Stimulated activated naive B cell treated with anti-CD40 and anti-IgM and Interleukin-4, amounts not matched to agents 10 μg/mL and 1 μg/mL and 100 μg/mL, for 72 hours (primary cell): ENCODE data around the gene VCL.
"Not testable (repeated sequence)": the region's sequence is repeated elsewhere in the genome, so short reads cannot be mapped to it uniquely, and the experiment has no call there.

ENCODE experiments used
- ATAC-seq, 2 donors: fragments of 150-1000 bp; cut with Tn5 transposase; replicated peaks; 2 replicates each; pipeline ENCODE4 v1.10.0; 2021; ENCODE audit warnings: moderate library complexity in 1 of 2
- DNase-seq: peaks from one replicate; pipeline ENCODE4 v3.0.0; 2021
- H3K27ac Mint-ChIP-seq: one replicate; pipeline ENCODE4 v1.8.0; 2022; ENCODE audit warnings: mild to moderate bottlenecking, mixed read lengths
- H3K27me3 Mint-ChIP-seq, 2 donors: one replicate each; pipeline ENCODE4 v1.8.0; 2022; ENCODE audit warnings: mixed read lengths in 2 of 2
- H3K36me3 Mint-ChIP-seq, 2 donors: one replicate each; pipeline ENCODE4 v1.8.0; 2022; ENCODE audit warnings: mixed read lengths in 2 of 2, mild to moderate bottlenecking in 1 of 2
- H3K4me1 Mint-ChIP-seq, 2 donors: one replicate each; pipeline ENCODE4 v1.8.0; 2022; ENCODE audit warnings: mixed read lengths in 2 of 2, mild to moderate bottlenecking in 1 of 2
- H3K4me3 Mint-ChIP-seq, 2 donors: one replicate each; pipeline ENCODE4 v1.8.0; 2022; ENCODE audit warnings: mild to moderate bottlenecking in 2 of 2, mixed read lengths in 2 of 2, moderate library complexity in 1 of 2
- H3K9me3 Mint-ChIP-seq, 2 donors: one replicate each; pipeline ENCODE4 v1.8.0; 2022; ENCODE audit warnings: mixed read lengths in 2 of 2, mild to moderate bottlenecking in 1 of 2

Gene VCL

DNA sequence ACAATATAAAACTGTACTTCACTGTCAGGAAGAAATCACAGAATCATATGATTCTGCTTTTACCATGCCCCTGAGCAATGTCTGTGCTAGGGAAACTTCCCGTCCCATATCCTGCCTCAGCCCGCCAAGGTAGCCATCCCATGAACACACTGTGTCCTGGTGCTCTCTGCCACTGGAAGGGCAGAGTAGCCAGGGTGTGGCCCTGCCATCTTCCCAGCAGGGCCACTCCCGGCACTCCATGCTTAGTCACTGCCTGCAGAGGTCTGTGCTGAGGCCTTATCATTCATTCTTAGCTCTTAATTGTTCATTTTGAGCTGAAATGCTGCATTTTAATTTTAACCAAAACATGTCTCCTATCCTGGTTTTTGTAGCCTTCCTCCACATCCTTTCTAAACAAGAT is 120.9 kb downstream of the VCL start:
- no peaks in the 10 kb centered on the region for H3K9me3 Mint-ChIP-seq
- H3K27ac Mint-ChIP-seq = peak overlapping the region; percentile 88
- ATAC-seq (no peak), DNase-seq (no peak)
- peaks cover 53 to 85% of the 10 kb centered on the region in 2 donors for H3K36me3 Mint-ChIP-seq
- H3K27me3 Mint-ChIP-seq = no peaks in the 10 kb centered on the region
- H3K4me3 Mint-ChIP-seq = peak overlapping the region in 1 of 2 donors; percentile 25
- H3K4me1 Mint-ChIP-seq = peaks cover 19 to 41% of the 10 kb centered on the region in 2 donors

DNA sequence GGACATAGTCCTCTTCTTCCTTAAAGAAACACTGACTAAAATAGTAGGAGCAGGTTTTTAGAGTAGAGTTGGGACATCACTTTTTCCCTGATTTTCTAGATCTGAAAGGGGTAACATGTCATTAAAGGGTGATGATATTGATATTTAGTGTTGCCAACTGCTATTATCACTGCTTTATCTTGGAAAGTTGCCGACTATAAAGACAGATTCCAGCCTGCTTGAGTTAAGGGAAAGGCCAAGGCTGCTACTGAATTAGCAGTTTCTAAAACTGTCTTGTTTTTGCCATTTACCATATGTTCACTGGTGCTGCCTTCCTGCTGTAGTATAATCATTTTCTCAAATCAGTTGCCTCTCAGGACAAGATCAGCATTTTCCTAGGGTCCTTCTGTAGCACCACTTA is 123.0 kb downstream of the VCL start:
- H3K9me3 Mint-ChIP-seq = no peaks in the 10 kb centered on the region
- H3K27me3 Mint-ChIP-seq = no peaks in the 10 kb centered on the region
- H3K4me3 Mint-ChIP-seq = no peak overlapping the region
- peaks cover 51 to 81% of the 10 kb centered on the region in 2 donors for H3K36me3 Mint-ChIP-seq
- peak overlapping the region; percentile 14 for H3K27ac Mint-ChIP-seq
- DNase-seq = no peak
- no peak for ATAC-seq
- H3K4me1 Mint-ChIP-seq = peaks cover 15 to 33% of the 10 kb centered on the region in 2 donors

DNA sequence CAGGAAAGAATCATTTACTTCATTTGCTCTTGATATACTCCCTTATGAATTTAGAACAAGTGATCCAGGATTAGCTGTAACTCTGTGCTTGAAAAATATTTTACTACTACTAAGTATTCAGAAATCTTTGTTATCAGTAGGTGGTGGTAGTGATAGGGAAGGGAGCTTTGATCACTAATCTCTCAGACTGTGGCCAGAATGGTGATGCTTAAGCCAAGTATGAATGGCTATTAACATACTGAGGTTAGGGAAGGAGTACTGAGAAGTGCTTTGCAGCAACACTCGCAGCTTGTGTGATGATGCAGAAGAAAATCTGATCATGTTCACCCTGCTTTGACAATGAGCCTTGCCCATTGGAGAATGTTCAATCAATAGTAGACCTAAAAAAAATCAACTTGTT is 123.5 kb downstream of the VCL start:
- no peak overlapping the region for H3K4me3 Mint-ChIP-seq
- H3K27me3 Mint-ChIP-seq = no peaks in the 10 kb centered on the region
- no peaks in the 10 kb centered on the region for H3K9me3 Mint-ChIP-seq
- H3K36me3 Mint-ChIP-seq = peaks cover 51 to 81% of the 10 kb centered on the region in 2 donors
- H3K27ac Mint-ChIP-seq = no peak overlapping the region
- peaks cover 15 to 29% of the 10 kb centered on the region in 2 donors for H3K4me1 Mint-ChIP-seq
- DNase-seq (no peak), ATAC-seq (no peak)

DNA sequence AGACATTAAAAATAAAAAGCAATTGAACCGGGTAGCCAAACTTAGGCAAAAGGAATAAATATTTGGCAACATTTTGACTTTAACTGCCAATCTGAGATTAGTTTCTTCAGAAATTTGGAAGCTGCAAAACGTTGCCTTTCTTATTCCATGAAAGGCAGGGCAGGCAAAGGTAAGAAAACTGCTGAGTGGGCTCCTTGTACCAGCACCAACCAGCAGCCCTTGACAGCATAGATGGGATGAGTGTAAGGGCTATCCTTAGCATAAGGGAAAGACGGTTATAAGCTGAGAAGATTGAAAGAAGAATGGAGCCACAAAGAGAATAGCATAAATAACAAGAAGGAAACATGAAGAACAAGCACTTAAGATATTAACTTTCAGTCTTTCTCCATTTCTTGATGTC is 124.1 kb downstream of the VCL start:
- Mint-ChIP-seq H3K27me3 (no peaks in the 10 kb centered on the region), H3K4me3 (no peak overlapping the region), H3K9me3 (no peaks in the 10 kb centered on the region), H3K4me1 (peaks cover 14 to 25% of the 10 kb centered on the region in 2 donors), H3K36me3 (peaks cover 48 to 75% of the 10 kb centered on the region in 2 donors), H3K27ac (peak overlapping the region; percentile 6)
- DNase-seq (no peak), ATAC-seq (no peak)

DNA sequence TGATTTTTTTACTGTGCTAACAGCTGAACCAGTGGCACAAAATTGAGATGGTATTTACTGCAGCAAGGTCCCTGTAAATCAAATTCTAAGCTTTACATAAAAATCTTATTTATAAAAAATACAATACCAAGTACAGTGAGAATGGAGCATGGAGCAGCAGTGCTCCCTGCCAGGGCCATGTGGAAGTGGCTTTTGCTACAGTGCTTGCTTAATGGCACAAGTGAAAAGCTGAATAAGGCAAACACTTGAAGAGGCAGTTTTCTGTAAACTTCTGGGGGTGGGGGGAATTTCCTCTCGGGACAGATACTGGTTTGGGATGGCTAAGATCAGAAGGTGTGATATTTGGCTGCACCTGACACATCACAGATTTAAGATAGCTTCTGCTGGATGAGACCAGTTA is 125.2 kb downstream of the VCL start:
- no peak for DNase-seq
- no peaks in the 10 kb centered on the region for H3K9me3 Mint-ChIP-seq
- no peaks in the 10 kb centered on the region for H3K27me3 Mint-ChIP-seq
- H3K27ac Mint-ChIP-seq = no peak overlapping the region
- H3K4me3 Mint-ChIP-seq = no peak overlapping the region
- H3K4me1 Mint-ChIP-seq = peaks cover 7 to 15% of the 10 kb centered on the region in 2 donors
- H3K36me3 Mint-ChIP-seq = peaks cover 40 to 65% of the 10 kb centered on the region in 2 donors
- no peak for ATAC-seq

DNA sequence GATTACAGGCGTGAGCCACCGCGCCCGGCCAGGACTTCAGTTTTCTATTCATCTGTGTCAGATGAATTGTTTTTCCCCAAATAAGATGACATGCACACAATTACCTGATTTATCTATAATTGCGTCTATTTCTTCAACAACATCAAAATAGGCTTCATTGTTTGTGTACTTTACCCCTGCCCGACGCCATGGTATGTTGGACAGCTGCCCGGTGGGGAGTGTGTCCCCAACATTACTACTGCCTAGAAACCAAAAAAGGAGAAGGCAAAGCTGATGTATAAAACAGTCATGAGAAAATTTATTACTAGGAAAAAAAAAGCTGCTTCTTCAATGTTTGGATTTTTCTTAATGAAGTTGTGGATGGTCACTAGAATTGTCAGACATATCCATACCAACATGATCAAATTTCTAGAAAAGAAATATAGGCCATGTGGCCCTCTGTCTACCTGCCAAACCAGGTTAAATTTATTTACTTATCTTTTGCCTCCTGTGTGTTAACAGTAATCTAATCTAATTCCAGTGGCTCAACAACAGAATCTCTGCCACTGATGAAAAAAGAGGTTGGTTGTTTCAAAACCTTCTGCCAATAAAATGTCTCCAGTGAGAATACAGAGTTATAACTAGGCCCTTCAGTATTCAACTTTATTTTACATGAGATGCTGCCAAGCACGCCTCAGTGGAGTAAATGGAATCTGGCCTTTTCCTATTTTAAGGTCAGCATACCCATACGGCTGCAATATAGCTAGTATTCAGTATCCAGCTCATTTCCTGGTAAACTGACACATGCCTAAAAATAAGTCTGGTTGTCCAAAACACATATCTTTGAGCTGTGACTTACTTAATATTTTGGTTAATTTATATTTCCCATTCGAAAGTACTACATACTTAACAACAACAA is 136.3 kb downstream of the VCL start:
- Mint-ChIP-seq H3K4me1 (no peaks in the 10 kb centered on the region), H3K9me3 (no peaks in the 10 kb centered on the region), H3K4me3 (no peak overlapping the region), H3K27ac (no peak overlapping the region), H3K27me3 (no peaks in the 10 kb centered on the region), H3K36me3 (peaks cover 27 to 35% of the 10 kb centered on the region in 2 donors)
- DNase-seq (no peak), ATAC-seq (no peak)

DNA sequence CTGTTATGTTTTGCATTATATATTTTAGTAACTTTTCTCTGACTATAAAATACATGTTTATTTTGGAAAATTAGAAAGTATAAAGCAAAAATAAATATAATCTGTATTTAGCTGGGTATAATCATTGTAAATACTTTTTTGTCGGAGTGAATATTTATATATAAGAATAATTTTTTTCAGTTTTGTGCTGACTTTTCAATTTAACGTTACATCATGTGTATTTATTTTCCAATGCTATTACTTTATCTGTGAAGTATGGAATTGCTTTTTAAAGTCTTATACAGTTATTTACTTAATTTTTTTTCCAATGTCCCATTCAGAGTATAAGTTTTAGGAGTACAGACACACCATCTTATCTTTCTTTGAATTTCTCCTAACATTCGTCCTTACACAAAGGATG is 137.5 kb downstream of the VCL start:
- ATAC-seq (no peak), DNase-seq (no peak)
- Mint-ChIP-seq H3K27ac (no peak overlapping the region), H3K9me3 (no peaks in the 10 kb centered on the region), H3K36me3 (peaks cover 27 to 38% of the 10 kb centered on the region in 2 donors), H3K27me3 (no peaks in the 10 kb centered on the region), H3K4me1 (no peaks in the 10 kb centered on the region), H3K4me3 (no peak overlapping the region)

DNA sequence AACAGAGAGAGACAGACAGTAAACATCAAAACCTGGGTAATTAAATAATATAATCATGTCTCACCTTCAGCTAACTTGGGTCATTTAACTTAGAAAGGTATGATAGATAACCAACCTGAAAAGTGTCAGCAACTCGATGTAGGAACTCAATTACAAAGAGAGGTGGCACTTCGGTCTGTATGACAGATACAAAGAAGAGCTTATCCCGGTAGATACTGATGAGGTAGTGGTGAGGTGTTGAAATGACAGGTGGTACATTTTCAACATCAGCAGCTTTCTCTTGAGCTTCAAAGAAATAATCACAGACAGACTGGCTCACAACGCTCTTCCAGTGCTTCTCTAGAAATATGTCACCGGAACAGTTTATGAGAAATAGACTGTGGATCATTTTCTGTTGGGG is 140.1 kb downstream of the VCL start:
- Mint-ChIP-seq H3K4me1 (peaks cover 0 to 5% of the 10 kb centered on the region in 2 donors), H3K36me3 (peaks cover 24 to 39% of the 10 kb centered on the region in 2 donors), H3K27me3 (no peaks in the 10 kb centered on the region)

DNA sequence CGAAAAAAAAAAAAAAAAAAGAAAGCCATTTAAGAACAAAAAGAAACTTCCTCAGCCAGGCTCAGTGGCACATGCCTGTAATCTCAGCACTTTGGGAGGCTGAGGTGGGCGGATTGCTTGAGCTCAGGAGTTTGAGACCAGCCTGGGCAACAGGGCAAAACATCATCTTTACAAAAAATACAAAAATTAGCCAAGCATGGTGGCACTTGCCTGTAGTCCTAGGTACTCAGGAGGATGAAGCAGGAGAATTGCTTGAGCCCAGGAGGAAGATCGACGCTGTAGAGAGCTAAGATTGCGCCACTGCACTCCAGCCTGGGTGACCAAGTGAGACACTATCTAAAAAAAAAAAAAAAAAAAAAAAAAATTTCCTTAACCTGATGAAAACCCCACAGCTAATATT is 140.7 kb downstream of the VCL start:
- H3K27me3 Mint-ChIP-seq, H3K27ac Mint-ChIP-seq, H3K9me3 Mint-ChIP-seq, ATAC-seq, DNase-seq, H3K4me1 Mint-ChIP-seq, H3K4me3 Mint-ChIP-seq: not testable (repeated sequence)
- H3K36me3 Mint-ChIP-seq = peaks cover 22 to 37% of the 10 kb centered on the region in 2 donors

More for the DNA sequence above, 140.1 kb downstream of the VCL start:
- no peak overlapping the region for H3K27ac Mint-ChIP-seq
- no peaks in the 10 kb centered on the region for H3K9me3 Mint-ChIP-seq
- no peak overlapping the region for H3K4me3 Mint-ChIP-seq
- DNase-seq (no peak), ATAC-seq (no peak)

DNA sequence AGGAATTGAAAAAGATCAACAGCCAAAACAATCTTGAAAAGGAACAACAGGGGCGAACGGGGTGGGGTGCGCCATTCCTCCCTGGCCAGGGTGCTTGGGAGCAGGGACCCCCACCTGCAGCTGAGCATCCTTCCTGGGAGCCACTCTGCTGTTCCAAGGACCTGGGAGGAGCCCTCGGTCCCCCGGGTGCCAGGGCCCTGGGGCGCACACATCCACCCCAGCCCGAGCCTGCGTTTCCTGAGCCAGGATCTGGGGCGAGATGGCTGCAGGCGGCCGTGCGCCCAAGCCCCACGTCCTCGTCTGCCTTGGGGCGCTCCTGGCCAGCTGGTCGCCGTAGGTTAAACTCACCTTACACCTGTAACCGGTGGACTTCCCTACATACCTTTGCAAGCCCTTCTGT is 142.1 kb downstream of the VCL start:
- H3K4me1 Mint-ChIP-seq = peaks cover 0 to 5% of the 10 kb centered on the region in 2 donors
- no peak overlapping the region for H3K27ac Mint-ChIP-seq
- no peak overlapping the region for H3K4me3 Mint-ChIP-seq
- no peaks in the 10 kb centered on the region for H3K9me3 Mint-ChIP-seq
- no peak for ATAC-seq
- no peak for DNase-seq
- no peaks in the 10 kb centered on the region for H3K27me3 Mint-ChIP-seq
- peaks cover 16 to 28% of the 10 kb centered on the region in 2 donors for H3K36me3 Mint-ChIP-seq

DNA sequence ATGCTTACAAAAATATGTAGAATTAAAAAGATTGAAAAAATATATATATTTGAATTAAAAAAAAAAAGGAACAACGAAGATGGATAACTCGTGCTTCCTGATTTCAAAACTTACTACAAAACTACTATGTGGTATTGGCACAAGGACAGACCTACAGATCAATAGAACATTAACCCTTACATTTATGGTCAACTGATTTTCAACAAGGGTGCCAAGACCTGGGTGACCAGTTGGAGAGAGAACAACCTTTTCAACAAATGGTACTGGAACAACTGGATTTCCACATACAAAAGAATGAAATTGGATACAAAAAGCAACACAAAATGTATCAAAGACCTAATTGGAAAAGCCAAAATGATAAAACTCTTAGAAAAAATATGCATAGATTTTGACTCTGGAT is 142.6 kb downstream of the VCL start:
- ATAC-seq (no peak), DNase-seq (no peak)
- no peaks in the 10 kb centered on the region for H3K9me3 Mint-ChIP-seq
- peaks cover 0 to 6% of the 10 kb centered on the region in 2 donors for H3K4me1 Mint-ChIP-seq
- H3K27me3 Mint-ChIP-seq = no peaks in the 10 kb centered on the region
- H3K4me3 Mint-ChIP-seq = no peak overlapping the region
- H3K27ac Mint-ChIP-seq = no peak overlapping the region
- H3K36me3 Mint-ChIP-seq = peaks cover 14 to 24% of the 10 kb centered on the region in 2 donors

DNA sequence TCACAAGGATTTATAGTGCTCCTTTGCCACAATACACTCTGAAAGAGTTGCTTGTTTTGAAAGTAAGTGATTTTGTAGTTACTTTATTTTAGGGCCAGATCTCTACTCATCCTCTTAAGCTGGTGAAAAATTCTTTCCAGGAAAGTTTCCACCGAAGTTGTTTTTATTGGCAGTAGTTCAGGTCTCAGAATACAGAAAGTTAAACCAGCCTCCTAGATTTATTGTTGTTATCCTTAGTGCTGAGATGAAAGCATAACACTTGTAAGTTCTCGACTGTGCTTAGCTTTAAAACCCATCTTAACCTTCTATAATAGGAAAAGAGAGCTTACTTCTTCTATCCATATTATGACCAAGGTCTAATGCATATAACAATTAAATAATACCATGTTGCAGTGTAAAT is 147.2 kb downstream of the VCL start:
- H3K36me3 Mint-ChIP-seq = peaks cover 15 to 28% of the 10 kb centered on the region in 2 donors
- no peak overlapping the region for H3K4me3 Mint-ChIP-seq
- no peak for DNase-seq
- H3K9me3 Mint-ChIP-seq = no peaks in the 10 kb centered on the region
- H3K27ac Mint-ChIP-seq = no peak overlapping the region
- no peaks in the 10 kb centered on the region for H3K27me3 Mint-ChIP-seq
- H3K4me1 Mint-ChIP-seq = peaks cover 12 to 27% of the 10 kb centered on the region in 2 donors
- ATAC-seq = no peak

DNA sequence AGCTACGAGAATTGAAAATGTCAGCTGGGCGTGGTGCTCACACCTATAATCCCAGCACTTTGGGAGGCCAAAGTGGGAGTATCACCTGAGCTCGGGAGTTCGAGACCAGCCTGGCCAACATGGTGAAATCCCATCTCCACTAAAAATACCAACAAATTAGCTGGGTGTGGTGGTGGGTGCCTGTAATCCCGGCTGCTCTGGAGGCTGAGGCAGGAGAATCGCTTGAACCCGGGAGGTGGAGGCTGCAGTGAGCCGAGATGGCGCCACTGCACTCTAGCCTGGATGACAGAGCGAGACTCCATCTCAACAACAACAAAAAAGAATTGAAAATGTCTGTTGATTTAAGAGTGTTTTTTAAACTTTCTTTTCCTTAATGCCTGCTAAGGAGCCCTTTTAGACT is 149.1 kb downstream of the VCL start:
- H3K4me1 Mint-ChIP-seq = peaks cover 12 to 23% of the 10 kb centered on the region in 2 donors

DNA sequence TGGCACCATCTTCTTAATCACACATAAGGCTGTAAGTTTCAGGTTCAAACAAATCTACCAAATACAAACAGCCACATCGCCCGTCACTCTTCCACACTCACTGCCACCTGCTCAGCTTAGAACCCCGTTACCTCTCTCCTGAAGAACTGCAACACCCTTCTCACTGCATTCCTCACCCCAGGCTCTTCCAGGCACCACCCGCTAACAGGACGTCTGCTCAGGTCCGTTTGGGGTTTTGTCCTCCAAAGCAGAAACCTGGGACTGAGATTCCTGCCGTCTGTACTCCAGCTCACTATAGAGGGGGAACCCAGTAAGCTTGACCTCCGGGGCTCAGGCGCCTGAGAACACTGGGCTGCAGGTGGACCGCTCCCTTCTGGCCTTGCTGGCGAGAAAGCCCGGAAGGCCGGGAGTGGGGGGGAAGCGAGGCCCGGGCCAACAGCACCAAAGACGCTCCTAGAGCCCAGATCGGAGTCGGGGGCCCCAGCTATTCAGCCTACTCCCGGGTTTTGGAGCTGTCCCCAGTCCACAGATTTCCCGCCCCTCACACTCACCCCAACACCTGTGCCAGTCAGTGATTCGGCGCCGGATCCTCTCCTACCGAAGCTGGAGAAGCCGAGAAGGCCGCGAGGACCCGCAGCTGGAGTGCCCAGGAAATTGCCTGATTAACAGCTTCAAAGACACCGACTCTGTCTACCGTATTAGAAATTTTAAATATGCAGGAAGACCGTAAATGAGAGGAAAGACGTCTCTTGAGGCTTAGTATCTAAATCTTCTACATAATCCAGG is 152.5 kb downstream of the VCL start, which contains the start of gene AP3M1:
Gene AP3M1, minus strand, starts transcription at position 625 of the 786 bp plus-strand sequence. CDS start 12,449 bp downstream, outside the sequence.
- Mint-ChIP-seq H3K27me3 (no peaks in the 10 kb centered on the region), H3K36me3 (peaks cover 12 to 23% of the 10 kb centered on the region in 2 donors), H3K27ac (no peak within 1 kb of the TSS), H3K4me1 (peaks cover 33 to 50% of the 10 kb centered on the region in 2 donors), H3K9me3 (no peaks in the 10 kb centered on the region), H3K4me3 (no peak within 1 kb of the TSS)
- DNase-seq = peak; percentile 11
- ATAC-seq = peak; percentile 57 to 61

More for the DNA sequence above, 149.1 kb downstream of the VCL start:
- DNase-seq, H3K9me3 Mint-ChIP-seq, H3K27ac Mint-ChIP-seq, H3K27me3 Mint-ChIP-seq, ATAC-seq, H3K4me3 Mint-ChIP-seq: not testable (repeated sequence)
- H3K36me3 Mint-ChIP-seq = peaks cover 13 to 20% of the 10 kb centered on the region in 2 donors
